HCT116 (cell line): ENCODE results near the gene ERC1. TPM values are rescaled to one million over a fixed set of nuclear protein-coding genes. Genes with fewer than 3 reads are reported as not detected.

ENCODE experiments used
- ATAC-seq: fragments of 200-7000 bp; cut with Tn5 transposase; 2 replicates; pipeline ENCODE4 v1.9.1; 2020; ENCODE audit warnings: mild to moderate bottlenecking, moderate library complexity
- BruUV-seq: library from RNA; stranded (reverse); fragments of 400-500 nt; replicated peaks from 2 replicates; lab custom pipeline; 2021; lab: Mats Ljungman, UMichigan
- CTCF ChIA-PET: fragments of 300-600 bp; sonication (Branson Sonifier 250); formaldehyde crosslinking; loops from one replicate; lab custom pipeline; 2021; ENCODE audit warnings: antibody characterized with exemption; lab: Charles Lee
- POLR2A ChIA-PET: fragments of 300-600, 350-600 bp; sonication (Branson Sonifier 250); formaldehyde crosslinking; loops from one replicate; lab custom pipeline; 2021; ENCODE audit warnings: antibody characterized with exemption; lab: Charles Lee
- RAD21 ChIA-PET, 2 experiments: fragments of 300-600 bp; sonication (Branson Sonifier 250); formaldehyde crosslinking; loops; one replicate each; lab custom pipeline; 2023; ENCODE audit warnings: low total read pairs in 2 of 2; ENCODE audit not compliant: uncharacterized antibody in 2 of 2, unreplicated experiment in 2 of 2, low non-redundant PET in 1 of 2; lab: Charles Lee
- DNase-seq: peaks from one replicate; pipeline ENCODE4 v3.0.0-alpha.2; 2010; ENCODE audit warnings: low read depth, low spot score
- H2AFZ ChIP-seq: fragments of 200-600 bp; shearing (Covaris generic), sonication (generic); 2 replicates; pipeline ENCODE4 v1.6.1; 2017; ENCODE audit warnings: low read depth, mixed run types, mixed read lengths, antibody characterized with exemption, low read length; ENCODE audit not compliant: poor library complexity, severe bottlenecking
- H3K27ac ChIP-seq: 2 replicates; pipeline ENCODE4 v1.5.1; 2012; ENCODE audit warnings: low read depth, low read length
- H3K27me3 ChIP-seq: fragments of 200-600 bp; sonication (generic); 2 replicates; pipeline ENCODE4 v1.6.1; 2016; ENCODE audit warnings: mixed run types, low read length, mixed read lengths; ENCODE audit not compliant: insufficient read depth
- H3K36me3 ChIP-seq, 2 experiments: fragments of 200-500 bp in 1 of 2; fragments of 200-600 bp in 1 of 2; sonication (Bioruptor generic) in 1 of 2; sonication (generic) in 1 of 2; 2 replicates each; pipeline versions ENCODE4 v1.5.1 to v1.6.1; 2014 to 2016; ENCODE audit warnings: low read length in 2 of 2, inconsistent platforms in 1 of 2, mixed read lengths in 1 of 2, mixed run types in 1 of 2; ENCODE audit not compliant: insufficient read depth in 2 of 2, control insufficient read depth in 1 of 2
- H3K4me1 ChIP-seq, 2 experiments: fragments of 200-600 bp in 1 of 2; sonication (generic) in 1 of 2; 2 replicates each; pipeline versions ENCODE4 v1.5.1 to v1.6.1; 2012 to 2017; ENCODE audit warnings: low read length in 2 of 2, inconsistent platforms in 1 of 2, mild to moderate bottlenecking in 1 of 2, mixed read lengths in 1 of 2, mixed run types in 1 of 2, moderate library complexity in 1 of 2; ENCODE audit not compliant: insufficient read depth in 2 of 2, control insufficient read depth in 1 of 2
- H3K4me2 ChIP-seq: fragments of 200-600 bp; sonication (generic); 2 replicates; pipeline ENCODE4 v1.6.1; 2017; ENCODE audit warnings: mixed run types, low read length, mixed read lengths
- H3K4me3 ChIP-seq, 2 experiments: fragments of 200-600 bp in 1 of 2; sonication (generic) in 1 of 2; replicated peaks in 1 of 2; 2 replicates each; pipeline ENCODE4 v1.5.1; 2011 to 2016; ENCODE audit warnings: low read length in 2 of 2, control low read depth in 1 of 2, low read depth in 1 of 2, mild to moderate bottlenecking in 1 of 2, mixed read lengths in 1 of 2, mixed run types in 1 of 2
- H3K79me2 ChIP-seq: fragments of 200-600 bp; sonication (generic); 2 replicates; pipeline ENCODE4 v1.6.1; 2017; ENCODE audit warnings: mild to moderate bottlenecking, mixed run types, low read length, moderate library complexity, mixed read lengths; ENCODE audit not compliant: insufficient read depth
- H3K9ac ChIP-seq: fragments of 200-600 bp; sonication (generic); 2 replicates; pipeline ENCODE4 v1.6.1; 2016; ENCODE audit warnings: low read length, mixed read lengths
- H3K9me2 ChIP-seq: fragments of 200-600 bp; sonication (generic), shearing (Covaris generic); 2 replicates; pipeline ENCODE4 v1.6.1; 2017; ENCODE audit warnings: mixed run types, mild to moderate bottlenecking, moderate library complexity; ENCODE audit not compliant: insufficient read depth
- H3K9me3 ChIP-seq, 2 experiments: fragments of 200-500 bp in 1 of 2; fragments of 200-600 bp in 1 of 2; sonication (Bioruptor generic) in 1 of 2; sonication (generic) in 1 of 2; 2 replicates each; pipeline ENCODE4 v1.6.1; 2014 to 2017; ENCODE audit warnings: low read length in 2 of 2, mixed read lengths in 2 of 2, inconsistent platforms in 1 of 2, low read depth in 1 of 2, mild to moderate bottlenecking in 1 of 2, mixed run types in 1 of 2, moderate library complexity in 1 of 2; ENCODE audit not compliant: control insufficient read depth in 1 of 2, insufficient read depth in 1 of 2
- H4K20me1 ChIP-seq: fragments of 200-600 bp; sonication (generic), shearing (Covaris generic); 2 replicates; pipeline ENCODE4 v1.6.1; 2017; ENCODE audit warnings: mixed run types, mild to moderate bottlenecking, moderate library complexity; ENCODE audit not compliant: insufficient read depth
- CBX3 ChIP-seq: IDR thresholded peaks from 2 replicates; pipeline ENCODE4 v1.6.1; 2012; ENCODE audit warnings: low read depth
- CEBPB ChIP-seq: IDR thresholded peaks from 2 replicates; pipeline ENCODE4 v1.6.1; 2012; ENCODE audit warnings: low read depth
- EGR1 ChIP-seq: IDR thresholded peaks from 2 replicates; pipeline ENCODE4 v1.6.1; 2012; ENCODE audit warnings: low read depth
- ELF1 ChIP-seq: IDR thresholded peaks from 2 replicates; pipeline ENCODE4 v1.6.1; 2012; ENCODE audit warnings: low read depth, borderline replicate concordance
- EZH2 ChIP-seq: fragments of 200-600 bp; sonication (generic); IDR thresholded peaks from 2 replicates; pipeline ENCODE4 v1.6.1; 2017; ENCODE audit warnings: antibody characterized with exemption, mixed run types
- FOSL1 ChIP-seq: IDR thresholded peaks from 2 replicates; pipeline ENCODE4 v1.6.1; 2012; ENCODE audit warnings: low read depth
- JUND ChIP-seq: IDR thresholded peaks from 2 replicates; pipeline ENCODE4 v1.6.1; 2012
- POLR2A ChIP-seq: IDR thresholded peaks from 2 replicates; pipeline ENCODE4 v1.7.0; 2011; ENCODE audit warnings: borderline replicate concordance; ENCODE audit not compliant: insufficient read depth, insufficient read length; ENCODE audit errors: extremely low read depth
- RAD21 ChIP-seq: IDR thresholded peaks from 2 replicates; pipeline ENCODE4 v1.6.1; 2012; ENCODE audit warnings: low read depth, mild to moderate bottlenecking
- SIN3A ChIP-seq: IDR thresholded peaks from 2 replicates; pipeline ENCODE4 v1.6.1; 2012; ENCODE audit warnings: low read depth
- SP1 ChIP-seq: IDR thresholded peaks from 2 replicates; pipeline ENCODE4 v1.6.1; 2012; ENCODE audit warnings: low read depth
- SRF ChIP-seq: IDR thresholded peaks from 2 replicates; pipeline ENCODE4 v1.6.1; 2012; ENCODE audit warnings: low read depth
- TCF7L2 ChIP-seq: IDR thresholded peaks from 2 replicates; pipeline ENCODE4 v1.7.0; 2011; ENCODE audit warnings: borderline replicate concordance, inconsistent platforms; ENCODE audit not compliant: insufficient read depth, insufficient read length; ENCODE audit errors: extremely low read depth
- YY1 ChIP-seq: IDR thresholded peaks from 2 replicates; pipeline ENCODE4 v1.6.1; 2011; ENCODE audit warnings: low read length, low read depth, moderate library complexity, mild to moderate bottlenecking; ENCODE audit not compliant: insufficient replicate concordance; ENCODE audit errors: extremely low read depth
- ZFX ChIP-seq: fragments of 450-650 bp; IDR thresholded peaks from 2 replicates; pipeline ENCODE4 v1.6.1; 2017
- ZNF274 ChIP-seq: fragments of 200-500 bp; sonication (Bioruptor generic); IDR thresholded peaks from 2 replicates; pipeline ENCODE4 v1.6.1; 2014; ENCODE audit warnings: mild to moderate bottlenecking, low read depth, low read length, inconsistent platforms
- intact Hi-C: fragments of 100-400 bp; cut with micrococcal nuclease; formaldehyde crosslinking; loops from 2 replicates; pipeline ENCODE4 v1.10.0; 2022
- total RNA-seq: library from RNA; stranded (reverse); gene quantifications from one replicate; pipeline ENCODE4 v1.2.1, GENCODE V29; 2021; ENCODE audit not compliant: unreplicated experiment
- TF ChIP-seq, protein P1 (sequence below): IDR thresholded peaks from 2 replicates; pipeline ENCODE4 v1.6.1; 2011; ENCODE audit warnings: mild to moderate bottlenecking, low read length, moderate library complexity; ENCODE audit not compliant: insufficient replicate concordance; ENCODE audit errors: extremely low read depth
- TF ChIP-seq, protein P2 (sequence below): IDR thresholded peaks from 2 replicates; pipeline ENCODE4 v1.6.1; 2012

The ERC1 gene
- total RNA-seq, 1 experiment from 2014 or later, result 41.9 TPM

DNA sequence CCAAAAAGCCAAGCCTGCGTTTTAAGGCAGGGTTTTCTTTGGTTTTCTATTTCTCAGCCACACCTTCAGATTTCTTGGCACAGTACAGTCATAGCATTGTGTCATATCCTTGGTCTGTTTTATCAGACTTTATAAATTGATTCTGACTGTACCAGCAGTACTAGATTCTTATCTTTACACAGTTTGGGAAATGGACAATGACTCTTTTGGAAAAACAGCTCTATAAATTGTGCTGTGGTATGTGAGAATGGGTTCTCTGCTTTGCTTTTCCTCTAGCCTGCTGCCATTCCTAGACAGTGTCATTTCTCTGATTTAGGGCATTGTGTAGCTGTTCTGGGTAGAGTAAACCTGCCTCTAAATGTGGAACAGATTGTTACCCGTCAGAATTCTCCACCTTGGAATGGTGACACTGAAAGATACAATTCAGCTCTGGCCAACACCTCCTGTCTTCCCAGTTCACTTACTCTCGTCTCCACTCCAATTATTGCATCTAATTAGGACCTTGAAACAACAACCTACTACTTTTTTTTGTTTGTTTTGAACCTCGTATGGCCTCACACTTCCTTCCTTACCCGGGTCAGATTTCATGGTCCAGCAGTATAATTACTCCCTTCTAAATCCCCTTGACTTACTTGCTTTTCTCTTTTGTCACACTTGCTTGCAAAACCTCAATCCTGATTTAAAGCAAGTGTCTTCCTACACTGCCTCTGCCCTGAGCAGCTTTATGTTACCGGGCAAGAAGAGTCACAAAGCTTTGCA lies 226.3 kb downstream of the ERC1 start:
- peaks cover 8 to 10% of the 10 kb centered on the region in 2 experiments; a peak in 3 of 4 replicates for H3K4me1 ChIP-seq
- ATAC-seq (peak; percentile 50), DNase-seq (no peak)
- BruUV-seq, result no TSS peak
- no peak overlapping the region for H3K9ac ChIP-seq
- 0 out of 2 replicates have a peak, but pooled peaks have one; percentile 19 for TF ChIP-seq SP1
- peak; percentile 31; the same call in 1 of the 2 replicates for TF ChIP-seq CEBPB
- no peak for TF ChIP-seq SRF
- no peak for TF ChIP-seq TCF7L2
- 0 out of 2 replicates have a peak, but pooled peaks have one; percentile 32 for TF ChIP-seq FOSL1
- intact Hi-C loops, result no loop called here
- RAD21 ChIA-PET, result no interaction called here
- H3K36me3 ChIP-seq, result no peaks in the 10 kb centered on the region
- H3K27ac ChIP-seq, result 0 out of 2 replicates have a peak overlapping the region, but pooled peaks have one; percentile 8
- no peak overlapping the region for H2AFZ ChIP-seq
- no peaks in the 10 kb centered on the region for H4K20me1 ChIP-seq
- no peak overlapping the region for H3K4me3 ChIP-seq
- H3K4me2 ChIP-seq, result 0 out of 2 replicates have a peak overlapping the region, but pooled peaks have one; percentile 5
- POLR2A ChIA-PET, result no interaction called here
- H3K9me3 ChIP-seq, result no peaks in the 10 kb centered on the region
- no peaks in the 10 kb centered on the region for H3K27me3 ChIP-seq
- H3K79me2 ChIP-seq, result no peaks in the 10 kb centered on the region
- H3K9me2 ChIP-seq, result no peaks in the 10 kb centered on the region
- CTCF ChIA-PET, result no interaction called here

DNA sequence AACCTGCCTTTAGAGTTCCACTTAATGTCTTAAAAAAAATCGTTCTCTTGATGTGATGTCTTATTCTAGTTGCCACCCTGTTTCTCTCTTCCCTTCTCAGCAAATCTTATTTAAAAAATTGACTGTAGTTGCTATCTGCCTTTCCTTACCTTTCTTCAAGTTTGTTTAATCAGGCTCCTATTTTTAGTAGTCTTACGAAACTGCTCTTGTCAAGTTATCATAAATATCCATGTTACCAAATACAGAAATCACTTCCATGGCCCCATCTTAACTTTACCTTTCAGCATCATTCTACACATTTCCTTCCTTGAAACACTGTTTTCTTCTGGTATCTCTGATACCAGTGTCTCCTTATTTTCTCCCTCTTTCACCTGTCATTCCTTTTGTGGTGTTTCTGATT lies 227.3 kb downstream of the ERC1 start:
- H3K27ac ChIP-seq, result no peak overlapping the region
- no peak overlapping the region for H3K4me2 ChIP-seq

More for the DNA sequence above, 227.3 kb downstream of the ERC1 start:
- ATAC-seq (no peak), DNase-seq (no peak)
- Histone ChIP-seq H3K9ac (no peak overlapping the region), H4K20me1 (no peaks in the 10 kb centered on the region), H3K4me3 (no peak overlapping the region), H3K36me3 (no peaks in the 10 kb centered on the region), H3K27me3 (no peaks in the 10 kb centered on the region), H3K9me2 (no peaks in the 10 kb centered on the region), H2AFZ (no peak overlapping the region), H3K79me2 (no peaks in the 10 kb centered on the region), H3K4me1 (peaks cover 8 to 10% of the 10 kb centered on the region in 2 experiments; a peak in 3 of 4 replicates), H3K9me3 (no peaks in the 10 kb centered on the region)
- intact Hi-C loops, result no loop called here
- TF ChIP-seq, protein P1, sequence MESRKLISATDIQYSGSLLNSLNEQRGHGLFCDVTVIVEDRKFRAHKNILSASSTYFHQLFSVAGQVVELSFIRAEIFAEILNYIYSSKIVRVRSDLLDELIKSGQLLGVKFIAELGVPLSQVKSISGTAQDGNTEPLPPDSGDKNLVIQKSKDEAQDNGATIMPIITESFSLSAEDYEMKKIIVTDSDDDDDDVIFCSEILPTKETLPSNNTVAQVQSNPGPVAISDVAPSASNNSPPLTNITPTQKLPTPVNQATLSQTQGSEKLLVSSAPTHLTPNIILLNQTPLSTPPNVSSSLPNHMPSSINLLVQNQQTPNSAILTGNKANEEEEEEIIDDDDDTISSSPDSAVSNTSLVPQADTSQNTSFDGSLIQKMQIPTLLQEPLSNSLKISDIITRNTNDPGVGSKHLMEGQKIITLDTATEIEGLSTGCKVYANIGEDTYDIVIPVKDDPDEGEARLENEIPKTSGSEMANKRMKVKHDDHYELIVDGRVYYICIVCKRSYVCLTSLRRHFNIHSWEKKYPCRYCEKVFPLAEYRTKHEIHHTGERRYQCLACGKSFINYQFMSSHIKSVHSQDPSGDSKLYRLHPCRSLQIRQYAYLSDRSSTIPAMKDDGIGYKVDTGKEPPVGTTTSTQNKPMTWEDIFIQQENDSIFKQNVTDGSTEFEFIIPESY, result no peak
- TF ChIP-seq ELF1 (no peak), TCF7L2 (no peak), EZH2 (no peak), POLR2A (no peak), ZNF274 (no peak), ZFX (no peak), YY1 (no peak), SIN3A (no peak), JUND (no peak), FOSL1 (no peak), RAD21 (no peak), CBX3 (no peak), EGR1 (no peak)
- TF ChIP-seq, protein P2, sequence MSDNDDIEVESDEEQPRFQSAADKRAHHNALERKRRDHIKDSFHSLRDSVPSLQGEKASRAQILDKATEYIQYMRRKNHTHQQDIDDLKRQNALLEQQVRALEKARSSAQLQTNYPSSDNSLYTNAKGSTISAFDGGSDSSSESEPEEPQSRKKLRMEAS, result no peak
- POLR2A ChIA-PET, result no interaction called here
- no TSS peak for BruUV-seq
- CTCF ChIA-PET, result no interaction called here
- RAD21 ChIA-PET, result no interaction called here
